OCI-LY1 (cell line): Measurements from ENCODE around the gene UFD1.

Experiments used
- H2AFZ ChIP-seq: fragments of 200-600 bp; sonication (generic), shearing (Covaris generic); 2 replicates; pipeline ENCODE4 v1.6.0; 2014; ENCODE audit warnings: antibody characterized with exemption, mild to moderate bottlenecking, low read length
- H3F3A ChIP-seq: fragments of 200-600 bp; sonication (generic), shearing (Covaris generic); 2 replicates; pipeline ENCODE4 v1.6.0; 2014; ENCODE audit warnings: mild to moderate bottlenecking, antibody characterized with exemption, low read length, moderate library complexity; ENCODE audit not compliant: insufficient read depth
- H3K27ac ChIP-seq: fragments of 200-600 bp; sonication (generic); 2 replicates; pipeline ENCODE4 v1.5.1; 2014; ENCODE audit warnings: low read length, mixed run types, mild to moderate bottlenecking, low read depth; ENCODE audit not compliant: poor library complexity, severe bottlenecking
- H3K27me3 ChIP-seq: fragments of 200-600 bp; sonication (generic); 2 replicates; pipeline ENCODE4 v1.6.0; 2014; ENCODE audit warnings: antibody characterized with exemption, mild to moderate bottlenecking, low read length, moderate library complexity; ENCODE audit not compliant: insufficient read depth
- H3K36me3 ChIP-seq: fragments of 200-600 bp; sonication (generic); 2 replicates; pipeline ENCODE4 v1.6.1; 2014; ENCODE audit warnings: mild to moderate bottlenecking, antibody characterized with exemption, low read length, moderate library complexity, mixed read lengths; ENCODE audit not compliant: insufficient read depth
- H3K4me1 ChIP-seq: fragments of 200-600 bp; sonication (generic); 2 replicates; pipeline ENCODE4 v1.5.1; 2014; ENCODE audit warnings: mild to moderate bottlenecking, low read length, moderate library complexity; ENCODE audit not compliant: insufficient read depth, severe bottlenecking
- H3K4me2 ChIP-seq: fragments of 200-600 bp; sonication (generic), shearing (Covaris generic); 2 replicates; pipeline ENCODE4 v1.6.1; 2014; ENCODE audit warnings: low read length
- H3K4me3 ChIP-seq: fragments of 200-600 bp; sonication (generic); 2 replicates; pipeline ENCODE4 v1.5.1; 2014; ENCODE audit warnings: low read length, low read depth, mild to moderate bottlenecking, mixed read lengths; ENCODE audit not compliant: poor library complexity, severe bottlenecking
- H3K79me2 ChIP-seq: fragments of 200-600 bp; shearing (Covaris generic); 2 replicates; pipeline ENCODE4 v1.6.1; 2016; ENCODE audit warnings: mixed run types, low read length, mixed read lengths; ENCODE audit not compliant: insufficient read depth
- H3K9ac ChIP-seq: fragments of 200-600 bp; sonication (generic), shearing (Covaris generic); 2 replicates; pipeline ENCODE4 v1.6.1; 2014; ENCODE audit warnings: mild to moderate bottlenecking, low read length, mixed read lengths
- H3K9me2 ChIP-seq: fragments of 200-600 bp; sonication (generic), shearing (Covaris generic); 2 replicates; pipeline ENCODE4 v1.6.1; 2014; ENCODE audit warnings: low read depth, mild to moderate bottlenecking, low read length, mixed read lengths
- H3K9me3 ChIP-seq: fragments of 200-600 bp; shearing (Covaris generic); 2 replicates; pipeline ENCODE4 v1.6.1; 2014; ENCODE audit warnings: low read length, mixed read lengths
- H4K20me1 ChIP-seq: fragments of 200-600 bp; sonication (generic), shearing (Covaris generic); 2 replicates; pipeline ENCODE4 v1.6.0; 2016; ENCODE audit warnings: mild to moderate bottlenecking, low read length; ENCODE audit not compliant: insufficient read depth
- CTCF ChIP-seq: fragments of 200-600 bp; sonication (generic), shearing (Covaris generic); IDR thresholded peaks from 2 replicates; pipeline ENCODE4 v1.5.1; 2017; ENCODE audit warnings: mild to moderate bottlenecking, antibody characterized with exemption, low read length, moderate library complexity, mixed read lengths
- EZH2 ChIP-seq: fragments of 200-600 bp; sonication (generic), shearing (Covaris generic); IDR thresholded peaks from 2 replicates; pipeline ENCODE4 v1.8.0; 2017; ENCODE audit warnings: borderline replicate concordance, mixed run types, mild to moderate bottlenecking, antibody characterized with exemption, low read length, moderate library complexity, mixed read lengths

UFD1 gene

GRCh38 chr22:19522881-19523239, 43.9 kb upstream of the UFD1 start:
- Histone ChIP-seq H3K9ac (no peak overlapping the region), H3K4me2 (no peak overlapping the region)

GRCh38 chr22:19522190-19522880, 43.3 kb upstream of the UFD1 start:
- H3K79me2 ChIP-seq = no peaks in the 10 kb centered on the region
- no peaks in the 10 kb centered on the region for H3K27me3 ChIP-seq
- H3K9me3 ChIP-seq = no peaks in the 10 kb centered on the region
- H4K20me1 ChIP-seq = no peaks in the 10 kb centered on the region
- H2AFZ ChIP-seq = no peak overlapping the region
- peaks cover 11% of the 10 kb centered on the region for H3K36me3 ChIP-seq
- TF ChIP-seq EZH2 = no peak
- TF ChIP-seq CTCF = no peak
- H3F3A ChIP-seq = no peaks in the 10 kb centered on the region
- H3K4me3 ChIP-seq = no peak overlapping the region
- H3K4me1 ChIP-seq = no peaks in the 10 kb centered on the region
- H3K9me2 ChIP-seq = no peaks in the 10 kb centered on the region
- H3K4me2 ChIP-seq = no peak overlapping the region
- H3K27ac ChIP-seq = no peak overlapping the region
- no peak overlapping the region for H3K9ac ChIP-seq

More at GRCh38 chr22:19522881-19523239, 43.9 kb upstream of the UFD1 start:
- Histone ChIP-seq H3K27ac (no peak overlapping the region), H3K27me3 (0 out of 2 replicates have a peak, but pooled peaks cover 1% of the 10 kb centered on the region), H3K79me2 (no peaks in the 10 kb centered on the region), H3K4me1 (no peaks in the 10 kb centered on the region), H2AFZ (no peak overlapping the region), H3K9me3 (no peaks in the 10 kb centered on the region), H3F3A (no peaks in the 10 kb centered on the region), H3K9me2 (no peaks in the 10 kb centered on the region), H3K36me3 (peaks cover 7% of the 10 kb centered on the region), H4K20me1 (no peaks in the 10 kb centered on the region), H3K4me3 (no peak overlapping the region)
- TF ChIP-seq CTCF (no peak), EZH2 (no peak)

GRCh38 chr22:19520566-19521305, 41.7 kb upstream of the UFD1 start:
- Histone ChIP-seq H3K9me2 (no peaks in the 10 kb centered on the region), H3K27ac (no peak overlapping the region), H3K4me1 (no peaks in the 10 kb centered on the region), H3K27me3 (no peaks in the 10 kb centered on the region), H3F3A (no peaks in the 10 kb centered on the region), H3K4me3 (no peak overlapping the region), H3K4me2 (no peak overlapping the region), H2AFZ (no peak overlapping the region), H4K20me1 (no peaks in the 10 kb centered on the region), H3K79me2 (no peaks in the 10 kb centered on the region), H3K9me3 (no peaks in the 10 kb centered on the region), H3K36me3 (peaks cover 13% of the 10 kb centered on the region), H3K9ac (no peak overlapping the region)
- TF ChIP-seq EZH2 (no peak), CTCF (no peak)
